Stimulated activated naive CD8-positive, alpha-beta T cell treated with anti-CD3 and anti-CD28 coated beads, Interleukin-15, Interleukin-2, amounts not matched to agents 100 ng/mL and 50 ng/mL, for 24 hours (primary cell): ENCODE measurements around the gene CPLX3.

ENCODE experiments used
- H3K27ac Mint-ChIP-seq: one replicate; pipeline ENCODE4 v1.8.0; 2021; ENCODE audit warnings: mild to moderate bottlenecking, mixed read lengths
- H3K27me3 Mint-ChIP-seq: one replicate; pipeline ENCODE4 v1.8.0; 2021; ENCODE audit warnings: mixed read lengths
- H3K36me3 Mint-ChIP-seq: one replicate; pipeline ENCODE4 v1.8.0; 2021; ENCODE audit warnings: low read depth, mixed read lengths
- H3K4me1 Mint-ChIP-seq: one replicate; pipeline ENCODE4 v1.8.0; 2021; ENCODE audit warnings: low read depth, mixed read lengths
- H3K4me3 Mint-ChIP-seq: one replicate; pipeline ENCODE4 v1.8.0; 2021; ENCODE audit warnings: mild to moderate bottlenecking, mixed read lengths
- H3K9me3 Mint-ChIP-seq: one replicate; pipeline ENCODE4 v1.8.0; 2021; ENCODE audit warnings: mixed read lengths

Gene CPLX3

GRCh38 chr15:74854453-74855022 lies 28.1 kb downstream of the CPLX3 start:
- H3K27me3 Mint-ChIP-seq = no peaks in the 10 kb centered on the region
- no peak overlapping the region for H3K4me3 Mint-ChIP-seq
- H3K9me3 Mint-ChIP-seq = no peaks in the 10 kb centered on the region
- peaks cover 17% of the 10 kb centered on the region for H3K36me3 Mint-ChIP-seq
- peaks cover 34% of the 10 kb centered on the region for H3K4me1 Mint-ChIP-seq
- H3K27ac Mint-ChIP-seq = no peak overlapping the region

GRCh38 chr15:74855857-74856256 lies 29.4 kb downstream of the CPLX3 start:
- Mint-ChIP-seq H3K27ac (peak overlapping the region; percentile 72), H3K36me3 (peaks cover 13% of the 10 kb centered on the region), H3K9me3 (no peaks in the 10 kb centered on the region), H3K4me3 (no peak overlapping the region), H3K4me1 (peaks cover 38% of the 10 kb centered on the region), H3K27me3 (no peaks in the 10 kb centered on the region)

GRCh38 chr15:74856537-74856936 lies 30.1 kb downstream of the CPLX3 start:
- Mint-ChIP-seq H3K36me3 (peaks cover 13% of the 10 kb centered on the region), H3K27me3 (no peaks in the 10 kb centered on the region), H3K4me3 (no peak overlapping the region), H3K9me3 (no peaks in the 10 kb centered on the region), H3K27ac (peak overlapping the region; percentile 65), H3K4me1 (peaks cover 41% of the 10 kb centered on the region)

GRCh38 chr15:74857082-74857655 lies 30.7 kb downstream of the CPLX3 start:
- peaks cover 41% of the 10 kb centered on the region for H3K4me1 Mint-ChIP-seq
- no peaks in the 10 kb centered on the region for H3K9me3 Mint-ChIP-seq
- peaks cover 13% of the 10 kb centered on the region for H3K36me3 Mint-ChIP-seq
- H3K27me3 Mint-ChIP-seq = no peaks in the 10 kb centered on the region
- H3K27ac Mint-ChIP-seq = peak overlapping the region; percentile 71
- no peak overlapping the region for H3K4me3 Mint-ChIP-seq

GRCh38 chr15:74857671-74858368 lies 31.4 kb downstream of the CPLX3 start:
- Mint-ChIP-seq H3K36me3 (peaks cover 11% of the 10 kb centered on the region), H3K27me3 (no peaks in the 10 kb centered on the region), H3K9me3 (no peaks in the 10 kb centered on the region), H3K27ac (peak overlapping the region; percentile 71), H3K4me3 (no peak overlapping the region), H3K4me1 (peaks cover 44% of the 10 kb centered on the region)

GRCh38 chr15:74858369-74858740 lies 31.9 kb downstream of the CPLX3 start:
- Mint-ChIP-seq H3K4me3 (no peak overlapping the region), H3K9me3 (no peaks in the 10 kb centered on the region), H3K27me3 (no peaks in the 10 kb centered on the region), H3K4me1 (peaks cover 46% of the 10 kb centered on the region), H3K36me3 (peaks cover 6% of the 10 kb centered on the region), H3K27ac (peak overlapping the region; percentile 71)

GRCh38 chr15:74863239-74864056 lies 37.0 kb downstream of the CPLX3 start:
- no peaks in the 10 kb centered on the region for H3K27me3 Mint-ChIP-seq
- peaks cover 70% of the 10 kb centered on the region for H3K4me1 Mint-ChIP-seq
- H3K9me3 Mint-ChIP-seq = no peaks in the 10 kb centered on the region
- H3K27ac Mint-ChIP-seq = peak overlapping the region; percentile 62
- peaks cover 37% of the 10 kb centered on the region for H3K36me3 Mint-ChIP-seq
- H3K4me3 Mint-ChIP-seq = no peak overlapping the region

- Mint-ChIP-seq H3K27me3 (no peaks in the 10 kb centered on the region), H3K36me3 (peaks cover 35% of the 10 kb centered on the region), H3K27ac (no peak overlapping the region), H3K4me1 (peaks cover 70% of the 10 kb centered on the region), H3K9me3 (no peaks in the 10 kb centered on the region), H3K4me3 (no peak overlapping the region)
These were observed 37.9 kb downstream of the CPLX3 start for GRCh38 chr15:74864296-74864695.

GRCh38 chr15:74865316-74865715 lies 38.9 kb downstream of the CPLX3 start:
- Mint-ChIP-seq H3K4me3 (no peak overlapping the region), H3K27ac (peak overlapping the region; percentile 67), H3K36me3 (peaks cover 40% of the 10 kb centered on the region), H3K9me3 (no peaks in the 10 kb centered on the region), H3K4me1 (peaks cover 74% of the 10 kb centered on the region), H3K27me3 (no peaks in the 10 kb centered on the region)

GRCh38 chr15:74866090-74866489 lies 39.7 kb downstream of the CPLX3 start:
- Mint-ChIP-seq H3K4me1 (peaks cover 82% of the 10 kb centered on the region), H3K27ac (no peak overlapping the region), H3K4me3 (no peak overlapping the region), H3K9me3 (no peaks in the 10 kb centered on the region), H3K36me3 (peaks cover 40% of the 10 kb centered on the region), H3K27me3 (no peaks in the 10 kb centered on the region)

GRCh38 chr15:74867466-74868038 lies 41.1 kb downstream of the CPLX3 start:
- Mint-ChIP-seq H3K36me3 (peaks cover 40% of the 10 kb centered on the region), H3K27me3 (no peaks in the 10 kb centered on the region), H3K4me3 (peak overlapping the region; percentile 46), H3K4me1 (peaks cover 91% of the 10 kb centered on the region), H3K9me3 (no peaks in the 10 kb centered on the region), H3K27ac (peak overlapping the region; percentile 62)

GRCh38 chr15:74868059-74868458 lies 41.6 kb downstream of the CPLX3 start:
- Mint-ChIP-seq H3K36me3 (peaks cover 40% of the 10 kb centered on the region), H3K27me3 (no peaks in the 10 kb centered on the region), H3K27ac (peak overlapping the region; percentile 62), H3K4me3 (peak overlapping the region; percentile 46), H3K4me1 (peaks cover 91% of the 10 kb centered on the region), H3K9me3 (no peaks in the 10 kb centered on the region)

GRCh38 chr15:74869372-74869725 lies 42.9 kb downstream of the CPLX3 start:
- Mint-ChIP-seq H3K4me3 (peak overlapping the region; percentile 71), H3K4me1 (peaks cover 91% of the 10 kb centered on the region), H3K27ac (peak overlapping the region; percentile 82), H3K36me3 (peaks cover 34% of the 10 kb centered on the region), H3K9me3 (no peaks in the 10 kb centered on the region), H3K27me3 (no peaks in the 10 kb centered on the region)

GRCh38 chr15:74869726-74870407 lies 43.4 kb downstream of the CPLX3 start:
- H3K36me3 Mint-ChIP-seq = peaks cover 31% of the 10 kb centered on the region

More at GRCh38 chr15:74869726-74870407, 43.4 kb downstream of the CPLX3 start:
- Mint-ChIP-seq H3K27me3 (no peaks in the 10 kb centered on the region), H3K9me3 (no peaks in the 10 kb centered on the region), H3K4me1 (peaks cover 87% of the 10 kb centered on the region), H3K27ac (peak overlapping the region; percentile 82), H3K4me3 (peak overlapping the region; percentile 71)
